ENCODE measurements around the gene KCNIP4.

KCNIP4 gene

DNA sequence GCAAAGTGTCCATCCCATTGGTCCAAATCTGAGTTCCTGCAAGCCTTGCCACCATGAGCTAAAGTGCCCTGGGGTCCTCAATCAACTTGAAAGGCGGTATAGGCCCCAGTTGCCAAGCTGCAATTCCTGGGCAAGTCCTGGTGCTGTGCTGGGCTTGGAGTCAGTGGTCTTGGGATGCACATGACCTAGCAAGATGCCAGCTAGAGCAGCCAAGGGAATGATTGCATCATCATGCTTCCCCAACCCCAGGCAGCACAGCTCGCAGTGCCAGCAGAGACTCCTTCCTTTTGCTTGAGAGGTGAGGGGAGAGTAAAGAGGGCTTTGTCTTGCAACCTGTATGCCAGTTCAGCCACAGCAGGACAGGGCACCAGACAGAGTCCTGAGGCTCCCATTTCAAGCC is 50.5 kb downstream of the KCNIP4 start:
- no peak for DNase-seq

DNA sequence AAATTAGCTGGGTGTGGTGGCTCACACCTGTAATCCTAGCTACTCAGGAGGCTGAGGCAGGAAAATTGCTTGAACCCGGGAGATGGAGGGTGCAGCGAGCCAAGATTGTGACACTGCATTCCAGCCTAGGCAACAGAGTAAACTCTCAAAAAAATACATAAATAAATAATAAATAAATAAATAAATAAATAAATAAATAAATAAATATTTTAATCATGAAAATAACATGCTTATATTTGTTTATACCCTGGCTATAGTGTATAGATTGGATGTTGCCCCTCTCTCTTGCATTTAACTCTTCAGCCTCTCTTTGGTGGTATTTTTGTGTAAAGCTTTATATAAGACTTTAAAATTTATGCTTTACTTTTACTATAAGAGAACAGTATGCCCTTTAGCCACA is 51.8 kb downstream of the KCNIP4 start:
- DNase-seq = no peak

DNA sequence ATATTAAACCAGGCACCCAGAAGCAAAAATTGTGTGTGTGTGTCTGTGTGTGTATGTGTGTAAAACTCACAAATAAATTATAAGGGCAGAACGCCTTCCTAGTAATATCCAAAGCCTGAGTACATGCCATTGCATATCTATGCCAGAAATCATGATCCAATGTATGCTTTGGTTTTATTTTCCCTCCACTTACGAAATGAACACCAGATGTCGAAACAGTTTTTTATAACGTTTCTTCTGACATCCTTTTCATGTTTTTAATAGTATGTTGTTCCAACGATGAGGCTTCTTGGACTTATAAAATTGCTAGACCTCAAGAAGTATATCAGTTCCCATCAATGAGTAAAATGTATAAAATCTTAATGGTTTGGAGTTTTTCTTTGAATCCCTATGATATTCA is 55.4 kb downstream of the KCNIP4 start:
- no peak for DNase-seq

DNA sequence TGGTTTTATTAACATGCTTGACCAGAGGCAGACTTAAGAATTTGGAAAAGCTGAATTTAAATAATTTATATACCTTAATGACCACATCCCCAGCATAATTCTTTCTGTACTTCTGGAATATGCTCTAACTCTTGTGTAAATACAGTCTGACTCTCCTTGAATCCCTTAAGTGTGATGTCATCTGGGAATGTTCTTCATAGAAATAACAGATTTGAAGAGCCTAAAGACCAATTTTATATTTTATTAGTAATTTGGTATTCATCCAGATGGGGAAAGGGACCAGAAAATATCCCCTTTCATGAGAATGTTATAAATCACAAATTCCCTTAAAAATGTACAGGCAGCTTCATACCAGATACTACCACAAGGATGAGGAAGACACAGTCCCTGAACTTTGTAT is 58.3 kb downstream of the KCNIP4 start:
- no peak for DNase-seq

DNA sequence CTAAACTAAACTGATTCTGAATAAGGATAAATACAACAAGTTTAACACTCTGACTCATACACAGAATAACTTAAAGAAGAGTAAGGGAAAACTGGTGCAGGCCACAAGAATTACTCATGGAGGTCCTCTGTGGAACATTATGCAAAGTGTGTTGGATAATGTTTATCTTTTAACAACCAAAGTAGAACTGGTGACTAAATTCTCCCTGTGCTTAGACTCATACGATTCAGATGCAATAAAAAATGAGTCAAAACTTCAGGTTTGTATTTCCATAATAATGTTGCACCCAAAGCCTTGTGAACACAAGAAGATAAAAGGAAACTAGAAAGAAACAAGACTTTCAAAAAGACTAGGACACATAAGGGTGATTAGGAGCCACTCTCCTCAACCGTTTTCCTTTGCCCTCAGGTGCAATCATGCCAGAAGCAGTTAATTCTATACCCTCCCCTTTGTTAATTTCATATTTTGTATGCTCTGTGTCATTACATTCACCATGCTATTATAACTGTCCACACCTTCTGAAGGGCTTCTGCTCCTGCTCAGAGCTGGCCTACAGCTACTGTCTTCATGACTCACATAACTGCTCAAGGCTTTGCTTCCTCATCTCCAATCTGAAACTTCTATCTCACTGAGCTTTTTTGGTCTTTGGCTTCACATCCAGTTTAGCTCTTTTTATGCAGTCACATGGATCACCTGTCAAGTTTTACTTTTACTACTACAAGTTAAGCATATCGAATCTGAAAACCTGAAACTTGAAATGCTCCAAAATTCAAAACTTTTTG is 60.2 kb downstream of the KCNIP4 start:
- DNase-seq = no peak

DNA sequence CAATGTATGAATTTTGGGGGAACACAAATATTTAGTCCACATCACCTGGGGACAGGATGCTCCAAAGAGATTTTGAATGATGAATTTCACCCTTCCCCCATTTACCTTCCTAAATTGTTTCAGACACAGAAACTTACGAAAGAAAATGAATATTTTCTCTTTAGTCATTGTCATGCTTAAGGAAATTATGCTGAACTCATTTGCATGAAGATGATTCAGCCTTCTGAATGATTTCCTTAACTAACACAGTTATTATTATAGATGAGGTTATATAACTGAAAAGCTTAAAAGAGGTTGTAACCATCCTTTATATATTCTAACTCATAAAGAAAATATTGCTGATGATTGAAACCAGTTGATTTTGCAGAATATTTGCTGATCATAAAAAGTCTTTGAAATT is 61.1 kb downstream of the KCNIP4 start:
- DNase-seq = no peak

DNA sequence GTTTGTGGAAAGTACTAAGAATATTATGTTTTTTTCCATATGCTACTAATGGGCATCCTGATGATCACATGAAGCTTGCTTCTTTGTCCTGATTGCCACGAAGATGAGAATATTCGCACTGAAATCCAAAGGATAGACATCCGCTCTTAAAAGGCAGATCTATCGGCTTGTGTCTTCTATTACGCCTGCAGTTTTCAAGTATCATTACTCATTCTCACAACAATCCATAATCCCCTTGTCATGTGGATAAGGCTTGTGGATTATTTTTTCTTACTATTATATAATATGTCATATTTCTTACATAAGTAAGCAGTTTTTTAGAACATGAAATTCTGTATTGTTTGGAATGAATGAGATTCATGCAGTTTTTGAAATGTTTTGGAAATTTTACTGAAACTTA is 62.8 kb downstream of the KCNIP4 start:
- DNase-seq = no peak

DNA sequence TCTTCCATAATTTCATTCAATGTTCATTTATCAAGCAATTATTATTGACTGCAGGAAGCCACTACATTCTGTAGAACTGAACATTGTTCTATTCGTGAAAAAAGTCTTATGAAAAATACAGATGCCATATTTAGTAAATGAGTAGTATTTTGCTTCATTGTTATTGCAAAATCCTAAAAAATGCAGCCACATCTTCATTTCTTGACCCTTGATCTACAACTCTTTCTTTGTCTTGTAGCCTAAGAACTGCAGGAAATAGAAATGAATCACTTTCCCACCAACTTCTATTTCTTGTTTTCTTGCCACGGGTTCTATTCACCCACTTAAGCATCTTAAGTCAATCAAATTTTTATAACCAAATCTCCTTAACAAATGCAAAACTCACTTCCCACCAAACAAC is 63.3 kb downstream of the KCNIP4 start:
- no peak for DNase-seq

DNA sequence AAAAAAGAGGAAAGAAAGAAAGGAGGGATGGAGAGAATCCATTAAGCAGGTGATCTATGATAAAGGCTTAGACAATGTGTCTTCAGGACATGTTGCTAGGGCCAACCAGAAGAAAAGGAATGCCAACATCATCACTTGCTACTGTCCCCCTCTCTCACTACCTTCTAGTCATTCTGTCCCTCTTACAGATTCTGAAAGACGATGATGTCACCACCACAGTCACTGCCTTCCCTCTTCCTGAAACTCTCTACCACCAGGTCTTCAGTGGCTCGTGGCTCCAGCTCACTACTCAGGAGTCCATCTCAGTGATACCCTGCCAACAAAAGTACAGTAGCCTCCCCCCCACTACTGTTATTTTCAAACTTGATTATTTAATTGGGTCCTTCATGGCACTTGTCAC is 64.0 kb downstream of the KCNIP4 start:
- no peak for DNase-seq

DNA sequence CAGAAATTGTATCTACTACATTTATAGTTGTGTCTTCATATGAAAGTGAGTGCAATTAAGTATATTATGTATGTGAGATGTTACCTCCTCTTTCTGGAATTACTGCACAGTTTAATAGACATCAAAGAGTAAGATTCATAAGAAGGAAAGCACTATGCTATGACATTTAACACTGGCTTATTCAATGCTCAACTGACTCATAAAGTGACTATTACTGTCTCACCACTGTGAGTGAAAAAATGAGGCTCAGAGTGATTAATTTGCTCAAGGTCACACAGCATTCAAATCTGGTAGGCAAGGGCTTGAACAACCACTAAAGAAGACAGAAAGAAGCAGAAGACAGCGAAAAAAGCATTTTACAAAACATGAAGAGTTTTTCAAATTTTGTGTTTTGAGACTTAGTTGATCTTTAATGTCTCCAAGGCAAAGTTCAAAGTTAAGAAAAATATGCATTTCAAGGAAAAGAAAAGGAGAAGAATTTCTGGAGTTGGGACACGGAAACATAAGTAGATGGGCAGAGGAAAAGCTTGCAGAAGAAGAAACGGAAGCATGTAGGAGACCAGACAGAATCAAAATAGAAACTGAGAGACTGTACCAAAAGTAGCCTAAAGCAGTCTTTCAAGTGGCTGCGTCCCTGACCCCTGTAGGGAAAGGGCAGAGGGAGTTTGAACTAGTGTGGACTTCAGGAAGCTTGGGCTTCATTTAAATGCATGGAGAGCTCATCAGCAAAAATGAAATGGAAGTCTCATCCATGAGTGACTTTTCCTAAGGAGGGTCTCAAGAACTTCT is 66.3 kb downstream of the KCNIP4 start:
- no peak for DNase-seq

DNA sequence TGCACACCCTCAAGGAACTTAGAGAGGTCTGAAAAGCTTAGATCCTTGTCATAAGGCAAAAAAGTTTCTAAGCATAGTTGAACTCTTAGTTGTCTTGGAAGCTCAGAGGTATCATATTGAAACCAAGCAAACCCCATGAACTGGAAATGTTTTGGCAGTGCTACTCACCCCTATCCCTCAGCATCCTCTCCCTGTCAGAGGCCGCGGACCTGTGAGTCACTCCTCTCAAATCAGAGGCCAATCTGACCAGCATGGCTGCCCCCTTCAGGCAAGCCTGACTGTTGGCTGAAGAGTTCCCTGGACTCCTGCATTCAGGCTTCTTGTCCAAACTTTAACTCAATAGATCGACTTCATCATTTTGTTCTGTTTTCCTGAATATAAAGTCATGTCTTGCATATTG is 69.4 kb downstream of the KCNIP4 start:
- DNase-seq = no peak

DNA sequence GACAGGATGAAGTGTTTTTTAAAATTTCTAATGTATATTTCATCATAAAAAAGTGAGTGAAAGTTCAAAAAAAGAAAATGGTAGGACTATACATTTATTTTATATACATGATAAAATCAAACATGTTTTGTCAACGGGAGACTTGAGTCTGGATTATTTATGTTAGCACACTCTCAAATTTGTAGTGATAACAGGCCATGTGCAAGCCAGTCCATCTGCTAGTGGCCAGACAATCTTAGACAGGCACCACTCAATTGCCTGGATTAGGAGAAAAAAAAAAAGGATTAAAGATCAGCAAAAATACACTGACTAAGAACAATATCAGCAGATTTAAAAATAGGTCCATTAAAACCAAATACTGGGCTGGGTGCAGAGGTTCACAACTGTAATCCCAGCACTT is 71.9 kb downstream of the KCNIP4 start:
- DNase-seq = no peak

DNA sequence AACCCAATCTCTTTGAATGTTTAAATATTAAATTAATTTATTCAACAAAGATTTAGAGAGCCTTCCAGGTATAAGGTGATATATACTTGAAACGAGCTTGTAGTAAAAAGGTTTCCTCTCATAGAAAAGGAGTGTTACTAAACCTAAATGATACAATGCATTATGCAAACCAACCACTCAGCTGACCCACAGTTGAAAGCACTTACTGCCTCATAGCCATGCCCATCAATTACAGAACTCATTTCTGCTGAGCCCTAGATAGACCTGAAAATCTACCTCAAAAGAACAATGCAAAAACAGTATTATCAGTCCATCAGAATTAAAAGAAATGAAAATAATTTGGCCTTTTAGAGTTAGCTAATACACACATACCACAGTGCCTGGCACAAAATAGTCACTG is 75.4 kb downstream of the KCNIP4 start:
- no peak for DNase-seq

DNA sequence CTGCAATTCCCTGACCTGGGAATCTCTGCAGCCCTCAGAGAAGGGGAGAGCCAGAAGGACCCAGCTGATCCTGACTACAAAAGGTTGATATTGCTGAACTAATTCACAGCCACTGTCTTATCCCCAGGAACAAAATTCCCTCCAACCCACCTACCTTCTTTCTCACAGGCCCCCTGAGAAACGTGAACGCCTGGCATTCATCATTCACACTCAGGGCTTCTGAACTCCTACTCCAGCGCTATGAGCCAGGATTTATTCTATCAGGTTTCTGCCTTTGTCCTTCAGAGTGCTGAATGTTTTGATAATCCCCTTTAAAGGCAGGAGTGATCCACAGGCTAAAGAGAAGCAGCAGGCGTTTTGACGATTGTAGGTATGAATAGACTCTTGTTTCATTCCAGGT is 76.5 kb downstream of the KCNIP4 start:
- DNase-seq = no peak

DNA sequence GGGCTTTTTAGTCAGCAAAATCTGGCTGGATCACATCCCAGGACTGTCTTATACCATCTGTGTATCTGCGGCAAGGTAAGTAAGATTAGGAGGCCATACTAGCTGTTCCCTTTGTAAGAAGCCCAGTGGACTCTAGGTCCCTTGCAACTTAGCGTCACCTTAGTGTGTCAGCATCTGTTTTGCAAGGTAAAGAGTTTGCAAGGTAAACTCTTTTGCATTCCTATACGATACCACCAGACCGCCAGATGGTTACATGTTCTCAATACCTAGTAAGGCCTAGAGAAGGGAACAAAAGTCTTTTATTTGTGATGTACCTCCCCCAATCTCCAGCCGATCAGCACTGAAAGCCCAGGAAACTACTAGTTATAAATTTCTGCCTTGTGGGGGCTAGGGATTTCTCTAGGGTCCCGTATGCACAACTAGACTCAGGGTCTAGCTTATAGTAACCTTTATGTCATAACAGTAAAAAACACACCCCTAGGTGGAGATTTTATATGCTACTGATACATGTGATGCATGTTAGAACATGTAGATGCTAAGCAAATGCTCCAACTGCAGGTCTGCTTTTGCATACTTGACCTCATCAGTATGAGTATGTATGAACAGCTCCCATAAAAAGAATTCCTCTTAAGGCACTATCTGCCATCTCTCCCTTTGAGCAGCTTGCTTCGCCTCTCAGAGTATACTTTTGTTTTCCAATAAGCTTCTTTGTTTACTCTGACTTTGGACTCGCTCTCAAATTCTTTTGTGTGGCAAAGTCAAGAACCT is 78.4 kb downstream of the KCNIP4 start:
- no peak for DNase-seq

DNA sequence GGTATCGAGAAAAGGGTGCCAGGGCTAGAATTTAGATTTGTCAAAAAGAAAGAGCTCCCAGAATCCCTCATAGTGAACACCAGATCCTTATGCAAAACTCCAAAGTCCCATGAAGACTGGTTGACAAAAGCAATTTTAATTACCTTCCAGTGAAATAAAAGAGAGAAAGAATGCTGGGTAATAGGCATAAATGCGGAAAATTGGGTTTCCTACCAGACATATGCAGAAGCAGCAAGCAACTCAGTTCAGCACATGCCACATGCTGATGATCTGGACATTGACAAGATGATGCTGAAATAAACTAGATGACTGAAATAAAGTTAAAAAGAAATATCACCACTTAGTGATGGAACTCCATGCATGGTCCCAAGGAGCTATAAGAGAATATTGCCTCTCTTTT is 83.9 kb downstream of the KCNIP4 start:
- DNase-seq = no peak

DNA sequence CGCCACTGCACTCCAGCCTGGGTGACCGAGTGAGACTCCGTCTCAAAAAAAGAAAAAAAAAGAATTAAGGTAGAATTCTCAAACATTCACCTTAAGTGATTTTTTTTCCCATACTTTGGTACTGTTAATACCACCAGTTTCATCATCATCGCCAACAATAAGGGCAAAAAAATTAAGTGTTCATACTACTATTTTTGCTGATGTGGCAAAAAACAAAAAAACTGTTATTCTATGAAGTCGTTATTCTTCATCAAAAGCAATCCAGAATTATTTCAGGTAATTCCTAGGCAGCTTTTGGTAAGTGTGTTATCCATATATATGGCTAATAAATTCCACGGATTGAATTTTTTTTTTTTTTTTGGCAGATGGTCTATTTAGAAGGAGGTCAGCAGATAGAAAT is 85.7 kb downstream of the KCNIP4 start:
- no peak for DNase-seq

DNA sequence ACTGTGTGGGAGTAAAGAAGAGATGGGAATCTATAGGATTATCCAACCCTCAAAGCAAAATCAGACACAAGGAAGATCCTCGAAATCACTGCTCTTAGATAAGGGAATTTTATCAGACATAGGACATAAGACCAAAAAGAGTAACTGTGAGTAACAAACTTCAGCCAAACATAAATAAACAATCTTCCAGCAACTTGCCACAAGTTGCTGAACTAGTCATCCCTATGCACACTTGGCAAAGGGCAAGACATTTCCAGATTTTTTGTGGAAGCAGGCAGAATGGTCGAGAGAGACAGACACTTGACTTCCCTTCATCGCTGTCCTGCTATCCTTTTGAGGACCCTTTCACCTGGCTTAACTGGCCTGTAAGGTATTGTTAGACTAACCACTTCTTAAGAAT is 89.6 kb downstream of the KCNIP4 start:
- DNase-seq = no peak

DNA sequence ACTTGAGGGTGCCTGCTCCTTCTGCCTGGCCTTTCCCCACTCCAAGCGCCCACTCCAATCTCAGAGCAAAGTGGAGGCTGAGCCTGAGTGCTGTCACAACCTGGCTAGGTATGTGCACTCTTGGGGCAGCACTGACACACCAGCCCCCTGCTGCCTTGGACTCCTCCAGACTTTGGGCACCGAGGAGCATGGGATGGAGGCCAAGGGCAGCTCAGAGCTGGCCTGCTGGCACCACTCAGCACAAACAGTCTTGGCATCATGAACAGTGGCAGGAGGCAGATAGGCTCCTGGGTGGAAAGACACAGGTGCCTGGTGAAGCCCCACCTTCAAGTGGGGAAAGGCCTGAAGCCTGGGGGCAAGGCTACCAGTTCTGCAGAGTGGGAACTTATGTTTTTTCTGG is 91.8 kb downstream of the KCNIP4 start:
- no peak for DNase-seq

DNA sequence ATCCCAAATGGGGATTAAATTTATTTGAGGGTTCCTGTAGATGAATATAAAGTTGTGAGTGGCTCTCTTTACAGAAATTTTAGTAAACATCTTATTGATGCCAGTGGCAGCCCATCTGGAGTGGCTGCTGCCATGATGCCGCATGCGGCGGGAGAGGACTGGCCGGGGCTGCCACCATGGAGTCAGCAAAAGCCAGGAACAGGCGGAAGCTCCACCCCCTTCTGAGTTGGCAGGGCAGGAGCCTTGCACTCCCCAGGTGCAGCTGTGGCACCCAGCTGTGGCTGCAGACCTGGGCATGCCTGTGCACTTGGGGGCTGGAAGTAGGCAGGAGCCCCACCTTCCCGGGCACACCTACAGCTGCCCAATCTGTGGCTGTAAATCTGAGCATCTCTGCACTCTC is 92.3 kb downstream of the KCNIP4 start:
- DNase-seq = no peak

DNA sequence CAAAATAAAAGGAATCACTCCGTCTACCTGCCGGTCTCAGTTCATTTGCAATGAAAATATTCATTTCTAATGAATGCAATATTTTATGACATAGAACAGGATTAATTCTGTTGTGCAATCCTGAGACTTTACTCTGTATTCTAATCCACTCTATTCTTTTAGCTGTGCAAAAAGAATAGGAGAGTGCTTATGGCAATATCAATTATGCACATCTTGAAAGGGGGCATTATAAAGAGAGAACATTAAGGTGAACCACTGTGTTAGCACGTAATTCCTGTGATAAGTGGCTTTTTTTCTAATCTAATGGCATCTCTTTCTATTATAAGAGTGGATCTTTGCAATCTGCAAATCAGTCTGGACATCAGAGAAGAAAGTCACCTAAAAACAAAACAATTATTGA is 99.5 kb downstream of the KCNIP4 start:
- DNase-seq = no peak

DNA sequence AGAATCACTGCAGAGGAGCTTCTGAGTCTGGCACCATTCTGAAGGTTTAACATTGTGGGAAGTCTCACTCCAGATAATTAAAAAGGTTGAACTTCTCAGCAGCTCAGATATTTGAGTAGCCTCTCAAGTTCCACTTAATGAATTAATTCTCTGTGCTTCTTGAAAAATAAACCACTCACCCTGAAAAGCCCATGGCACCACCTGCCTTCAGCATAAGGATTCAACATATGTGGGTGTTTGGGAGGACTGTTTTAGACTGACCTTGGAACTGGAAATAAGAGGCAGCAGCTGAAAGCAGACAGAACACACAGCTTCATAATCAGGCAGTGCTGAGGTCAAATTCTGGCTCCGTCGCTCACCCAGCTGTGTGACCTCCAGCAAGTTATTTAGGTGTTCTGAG is 100.6 kb downstream of the KCNIP4 start:
- no peak for DNase-seq

DNA sequence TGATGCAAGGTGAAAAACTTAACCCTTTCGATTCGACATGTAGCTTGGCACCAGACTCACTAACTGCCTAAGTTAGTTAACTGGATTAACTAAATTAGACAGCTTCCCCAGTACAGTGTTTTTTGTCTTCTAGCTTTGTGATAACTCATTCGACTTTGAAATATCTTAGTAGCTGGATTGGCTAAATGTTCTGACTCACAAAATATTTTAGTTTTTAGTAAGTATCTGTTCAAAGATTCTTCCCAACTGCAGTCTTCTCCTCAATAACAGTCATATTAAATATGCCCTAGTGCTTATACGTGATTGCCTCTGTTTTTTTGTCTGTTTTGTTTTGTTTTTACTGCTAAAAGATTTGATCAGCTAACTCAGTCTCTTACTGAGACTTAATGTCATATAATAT is 102.9 kb downstream of the KCNIP4 start:
- DNase-seq = no peak

DNA sequence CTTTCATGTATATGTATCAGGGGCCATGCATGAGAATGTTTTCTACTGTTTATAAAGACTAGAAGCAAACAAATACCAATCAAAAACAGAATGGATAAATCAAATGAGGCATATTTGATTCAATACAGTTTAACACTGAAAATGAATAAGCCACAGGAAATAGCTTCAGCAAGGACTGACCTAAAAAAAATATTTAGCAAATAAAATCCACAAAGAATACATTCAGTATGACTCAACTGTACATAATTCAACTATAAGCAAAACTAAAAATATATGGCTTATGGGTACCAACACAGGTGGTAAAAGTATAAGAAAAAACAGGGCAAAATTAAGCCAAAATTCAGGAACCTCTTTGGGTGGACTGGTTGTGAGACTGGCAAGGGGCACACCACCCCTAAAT is 112.9 kb downstream of the KCNIP4 start:
- DNase-seq = no peak
